ENCODE results near the gene GRID2IP. TPM values are rescaled to one million over a fixed set of nuclear protein-coding genes. Genes with fewer than 3 reads are reported as not detected.

The GRID2IP gene
- 1 to 10 TPM in 1 of 3 donors, under 1 TPM in 2; 0.41 to 1.0 (median 0.58) TPM for total RNA-seq
- long read RNA-seq, donor 1, partial matches to known transcripts, result 0 of 4 reads
- long read RNA-seq, donor 1, other reads (novel, unspliced or antisense), result 4 of 4 reads
- long read RNA-seq, donor 2, result 0 reads

DNA sequence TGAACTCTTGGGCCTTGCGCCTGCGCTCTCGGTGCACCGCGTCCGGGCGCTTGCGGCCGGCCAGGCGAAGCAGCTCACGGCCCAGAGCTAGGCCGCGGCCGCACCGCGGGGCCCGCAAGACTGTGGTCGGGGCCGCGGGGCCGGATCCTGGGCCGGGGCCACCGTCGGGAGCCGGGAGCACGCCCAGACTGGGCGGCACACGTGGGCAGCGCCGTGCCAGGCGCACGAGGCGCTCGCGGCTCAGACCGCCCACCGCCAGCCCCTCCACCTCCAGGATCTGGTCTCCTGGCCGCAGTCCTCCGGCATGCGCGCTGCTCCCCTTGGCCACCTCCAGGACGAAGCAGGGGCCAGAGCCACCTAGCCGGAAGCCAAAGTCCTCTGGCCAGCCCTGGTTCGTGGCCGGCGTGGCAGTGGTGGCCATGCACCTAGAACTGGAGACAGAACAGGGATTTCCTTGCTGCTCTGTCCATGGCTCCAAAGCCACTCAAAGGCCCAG lies at the start of gene GRID2IP:
Gene GRID2IP, minus strand, starts transcription at position 446 of the 496 bp plus-strand sequence. Its CDS starts 25 bp downstream, at position 421.
- Histone ChIP-seq H3K9me3 (no peaks in the 10 kb centered on the region), H3K36me3 (ENCODE audit: low read depth) (no peaks in the 10 kb centered on the region), H3K4me1 (ENCODE audit: low read depth) (no peaks in the 10 kb centered on the region), H3K4me3 (no peak within 1 kb of the TSS)
- ATAC-seq, result no peak
- TF ChIP-seq, protein P1, sequence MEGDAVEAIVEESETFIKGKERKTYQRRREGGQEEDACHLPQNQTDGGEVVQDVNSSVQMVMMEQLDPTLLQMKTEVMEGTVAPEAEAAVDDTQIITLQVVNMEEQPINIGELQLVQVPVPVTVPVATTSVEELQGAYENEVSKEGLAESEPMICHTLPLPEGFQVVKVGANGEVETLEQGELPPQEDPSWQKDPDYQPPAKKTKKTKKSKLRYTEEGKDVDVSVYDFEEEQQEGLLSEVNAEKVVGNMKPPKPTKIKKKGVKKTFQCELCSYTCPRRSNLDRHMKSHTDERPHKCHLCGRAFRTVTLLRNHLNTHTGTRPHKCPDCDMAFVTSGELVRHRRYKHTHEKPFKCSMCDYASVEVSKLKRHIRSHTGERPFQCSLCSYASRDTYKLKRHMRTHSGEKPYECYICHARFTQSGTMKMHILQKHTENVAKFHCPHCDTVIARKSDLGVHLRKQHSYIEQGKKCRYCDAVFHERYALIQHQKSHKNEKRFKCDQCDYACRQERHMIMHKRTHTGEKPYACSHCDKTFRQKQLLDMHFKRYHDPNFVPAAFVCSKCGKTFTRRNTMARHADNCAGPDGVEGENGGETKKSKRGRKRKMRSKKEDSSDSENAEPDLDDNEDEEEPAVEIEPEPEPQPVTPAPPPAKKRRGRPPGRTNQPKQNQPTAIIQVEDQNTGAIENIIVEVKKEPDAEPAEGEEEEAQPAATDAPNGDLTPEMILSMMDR (IDR thresholded peaks at IDR 0.05), result no peak
- no peak for DNase-seq
- intact Hi-C loops (cut with DNase I, micrococcal nuclease), result no loop called here

DNA sequence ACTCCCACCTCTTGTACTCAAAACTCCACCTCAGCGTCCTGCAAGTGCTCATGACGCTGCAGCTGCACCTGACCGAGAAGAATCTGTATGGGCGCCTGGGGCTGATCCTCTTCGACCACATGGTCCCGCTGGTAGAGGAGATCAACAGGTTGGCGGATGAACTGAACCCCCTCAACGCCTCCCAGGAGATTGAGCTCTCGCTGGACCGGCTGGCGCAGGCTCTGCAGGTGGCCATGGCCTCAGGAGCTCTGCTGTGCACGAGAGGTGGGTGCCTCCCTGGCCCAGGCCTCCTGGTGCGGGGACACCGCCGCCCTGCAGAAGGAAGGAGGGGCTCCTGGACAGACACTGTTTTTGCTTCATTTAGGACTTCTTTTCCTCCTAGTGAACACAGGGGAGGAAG lies 48.8 kb upstream of the GRID2IP start:
- Histone ChIP-seq H3K4me1 (ENCODE audit: low read depth) (no peaks in the 10 kb centered on the region), H3K4me3 (no peak overlapping the region), H3K9me3 (no peaks in the 10 kb centered on the region), H3K36me3 (ENCODE audit: low read depth) (peaks cover 3% of the 10 kb centered on the region)
- DNase-seq (no peak), ATAC-seq (no peak)
- TF ChIP-seq, protein P1 (IDR thresholded peaks at IDR 0.05), result no peak
- intact Hi-C loops (cut with DNase I, micrococcal nuclease), result no loop called here

DNA sequence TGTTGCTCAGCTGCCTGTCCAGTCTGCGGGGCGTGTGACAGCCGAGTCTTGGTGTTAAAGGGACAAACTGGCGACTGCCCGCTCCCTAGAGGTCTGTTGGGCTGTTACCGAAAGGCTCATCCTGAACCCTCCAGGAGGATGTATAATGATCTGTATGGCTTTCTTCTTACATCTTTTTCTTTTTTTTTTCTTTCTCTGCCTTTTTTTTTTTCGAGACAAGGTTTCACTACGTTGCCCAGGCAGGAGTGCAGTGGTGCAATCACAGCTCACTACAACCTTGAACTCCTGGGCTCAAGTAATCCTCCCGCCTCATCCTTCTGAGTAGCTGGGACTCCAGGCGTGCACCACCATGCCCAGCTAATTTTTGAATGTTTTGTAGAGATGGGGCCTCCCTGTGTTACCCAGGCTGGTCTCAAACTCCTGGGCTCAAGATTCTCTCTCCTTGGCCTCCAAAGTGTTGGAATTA lies 39.4 kb upstream of the GRID2IP start:
- H3K4me1 ChIP-seq (ENCODE audit: low read depth), result peaks cover 8% of the 10 kb centered on the region
- peaks cover 7% of the 10 kb centered on the region for H3K36me3 ChIP-seq (ENCODE audit: low read depth)
- peak in 1 of 3 donors; percentile 2 for DNase-seq
- peak; percentile 48 for ATAC-seq
- intact Hi-C loops (cut with DNase I, micrococcal nuclease), result no loop called here
- peak overlapping the region; percentile 58 for H3K4me3 ChIP-seq
- TF ChIP-seq, protein P1 (IDR thresholded peaks at IDR 0.05), result no peak
- H3K9me3 ChIP-seq, result no peaks in the 10 kb centered on the region

DNA sequence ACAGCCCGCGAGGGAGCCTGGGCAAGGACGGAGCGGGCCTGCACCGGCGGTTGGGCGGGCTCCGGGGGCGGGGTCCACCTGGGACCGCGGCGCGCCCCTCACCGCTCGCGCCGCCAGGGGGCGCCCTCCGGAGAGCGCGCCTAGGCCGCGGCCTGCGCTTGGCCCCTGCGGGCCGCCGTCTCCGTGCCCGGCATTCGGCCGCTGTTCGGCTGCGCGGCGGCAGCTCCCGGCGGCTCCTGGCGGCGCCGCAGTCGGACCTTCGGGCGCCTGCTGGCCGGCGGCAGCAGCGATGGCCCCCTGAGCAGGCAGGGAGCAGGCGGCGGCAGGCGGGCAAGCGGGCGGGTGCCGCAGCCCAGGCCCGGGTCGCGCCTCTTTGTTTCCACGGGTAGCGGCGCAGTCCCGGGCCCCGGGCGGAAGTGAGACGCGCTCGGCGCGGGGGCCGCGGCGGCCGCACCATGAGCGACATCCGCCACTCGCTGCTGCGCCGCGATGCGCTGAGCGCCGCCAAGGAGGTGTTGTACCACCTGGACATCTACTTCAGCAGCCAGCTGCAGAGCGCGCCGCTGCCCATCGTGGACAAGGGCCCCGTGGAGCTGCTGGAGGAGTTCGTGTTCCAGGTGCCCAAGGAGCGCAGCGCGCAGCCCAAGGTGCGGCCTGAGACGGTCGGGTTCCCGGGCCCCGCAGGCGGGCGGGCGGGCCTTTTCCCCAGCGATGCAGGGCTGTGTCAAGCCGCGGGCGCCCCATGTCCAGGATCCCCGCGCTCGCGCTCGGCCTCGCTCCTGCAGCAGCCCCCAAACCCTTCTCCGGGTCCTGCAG lies 38.8 kb upstream of the GRID2IP start, which contains the start of gene INTS15:
Gene INTS15, plus strand, starts transcription at position 193 of the 816 bp plus-strand sequence. Its CDS starts 263 bp downstream, at position 456.
- intact Hi-C loops (cut with DNase I, micrococcal nuclease), result no loop called here
- peak within 1 kb of the TSS; percentile 58 for H3K4me3 ChIP-seq
- DNase-seq (peak; percentile 83 to 88 (median 85)), ATAC-seq (peak; percentile 98)
- H3K9me3 ChIP-seq, result no peaks in the 10 kb centered on the region
- TF ChIP-seq, protein P1 (IDR thresholded peaks at IDR 0.05), result peak; percentile 91
- H3K36me3 ChIP-seq (ENCODE audit: low read depth), result peaks cover 7% of the 10 kb centered on the region
- H3K4me1 ChIP-seq (ENCODE audit: low read depth), result peaks cover 8% of the 10 kb centered on the region

DNA sequence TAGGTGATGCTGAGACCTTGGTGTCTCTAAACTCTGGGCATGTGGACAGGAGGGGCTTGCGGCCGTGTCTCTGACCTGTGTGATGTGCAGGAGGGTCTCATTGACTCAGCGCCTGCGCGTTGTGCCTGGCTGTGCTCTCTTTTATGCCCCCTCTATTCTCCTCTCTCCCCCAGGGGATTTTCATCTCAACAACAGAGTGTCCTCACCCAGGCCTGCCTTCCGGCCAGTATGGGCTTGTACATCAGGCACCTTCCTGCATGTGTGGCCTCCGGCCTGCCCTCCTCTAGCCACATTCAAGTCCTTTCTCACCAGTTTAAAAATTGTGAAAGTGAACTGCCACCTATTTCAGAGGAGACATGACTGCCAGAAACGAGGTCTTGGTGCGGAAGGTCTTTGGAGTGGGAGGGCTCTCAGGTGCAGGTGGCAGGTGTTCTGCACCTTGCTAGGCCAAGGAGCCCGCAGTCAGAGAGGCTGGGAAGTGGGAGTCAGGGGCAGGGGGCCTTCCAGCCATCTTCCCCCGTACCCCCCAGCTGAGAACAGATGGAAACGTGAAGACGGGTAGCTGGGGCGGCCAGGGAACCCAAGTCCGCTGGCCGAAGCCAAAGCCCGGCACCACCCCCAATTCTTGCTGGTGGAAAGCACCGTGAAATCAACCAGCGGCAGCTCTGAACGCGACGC lies 38.0 kb upstream of the GRID2IP start:
- TF ChIP-seq, protein P1 (IDR thresholded peaks at IDR 0.05), result no peak
- H3K9me3 ChIP-seq, result no peaks in the 10 kb centered on the region
- H3K36me3 ChIP-seq (ENCODE audit: low read depth), result peaks cover under 1% of the 10 kb centered on the region
- DNase-seq (no peak), ATAC-seq (no peak)
- intact Hi-C loops (cut with DNase I, micrococcal nuclease), result no loop called here
- H3K4me1 ChIP-seq (ENCODE audit: low read depth), result peaks cover 8% of the 10 kb centered on the region
- no peak overlapping the region for H3K4me3 ChIP-seq

Data from mucosa of descending colon (tissue), 3 donors.